Fibroblast of pulmonary artery (primary cell): ENCODE data around the gene WDFY4.

Source experiments
- DNase-seq: peaks from one replicate; pipeline ENCODE4 v3.0.0-alpha.2; 2010; ENCODE audit warnings: low read depth
- H3K4me3 ChIP-seq: replicated peaks from 2 replicates; pipeline ENCODE4 v1.5.1; 2011; ENCODE audit warnings: low read depth, mild to moderate bottlenecking, control low read depth, low read length, moderate library complexity
- TF ChIP-seq, protein P1 (sequence below): IDR thresholded peaks from 2 replicates; pipeline ENCODE4 v1.5.1; 2011; ENCODE audit warnings: mild to moderate bottlenecking, control low read depth, low read length, inconsistent platforms; ENCODE audit errors: missing control alignments

The WDFY4 gene

GRCh38 chr10:48649349-48649944 is 35.2 kb upstream of the WDFY4 start:
- H3K4me3 ChIP-seq = no peak overlapping the region
- TF ChIP-seq, protein P1, sequence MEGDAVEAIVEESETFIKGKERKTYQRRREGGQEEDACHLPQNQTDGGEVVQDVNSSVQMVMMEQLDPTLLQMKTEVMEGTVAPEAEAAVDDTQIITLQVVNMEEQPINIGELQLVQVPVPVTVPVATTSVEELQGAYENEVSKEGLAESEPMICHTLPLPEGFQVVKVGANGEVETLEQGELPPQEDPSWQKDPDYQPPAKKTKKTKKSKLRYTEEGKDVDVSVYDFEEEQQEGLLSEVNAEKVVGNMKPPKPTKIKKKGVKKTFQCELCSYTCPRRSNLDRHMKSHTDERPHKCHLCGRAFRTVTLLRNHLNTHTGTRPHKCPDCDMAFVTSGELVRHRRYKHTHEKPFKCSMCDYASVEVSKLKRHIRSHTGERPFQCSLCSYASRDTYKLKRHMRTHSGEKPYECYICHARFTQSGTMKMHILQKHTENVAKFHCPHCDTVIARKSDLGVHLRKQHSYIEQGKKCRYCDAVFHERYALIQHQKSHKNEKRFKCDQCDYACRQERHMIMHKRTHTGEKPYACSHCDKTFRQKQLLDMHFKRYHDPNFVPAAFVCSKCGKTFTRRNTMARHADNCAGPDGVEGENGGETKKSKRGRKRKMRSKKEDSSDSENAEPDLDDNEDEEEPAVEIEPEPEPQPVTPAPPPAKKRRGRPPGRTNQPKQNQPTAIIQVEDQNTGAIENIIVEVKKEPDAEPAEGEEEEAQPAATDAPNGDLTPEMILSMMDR = peak; percentile 17
- no peak for DNase-seq

- DNase-seq = no peak
- TF ChIP-seq, protein P1 = no peak
- no peak overlapping the region for H3K4me3 ChIP-seq
Observed at GRCh38 chr10:48651293-48651692, 33.4 kb upstream of the WDFY4 start.

- H3K4me3 ChIP-seq = no peak overlapping the region
- TF ChIP-seq, protein P1 = no peak
- DNase-seq = no peak
Observed at GRCh38 chr10:48651839-48652238, 32.8 kb upstream of the WDFY4 start.

DNA sequence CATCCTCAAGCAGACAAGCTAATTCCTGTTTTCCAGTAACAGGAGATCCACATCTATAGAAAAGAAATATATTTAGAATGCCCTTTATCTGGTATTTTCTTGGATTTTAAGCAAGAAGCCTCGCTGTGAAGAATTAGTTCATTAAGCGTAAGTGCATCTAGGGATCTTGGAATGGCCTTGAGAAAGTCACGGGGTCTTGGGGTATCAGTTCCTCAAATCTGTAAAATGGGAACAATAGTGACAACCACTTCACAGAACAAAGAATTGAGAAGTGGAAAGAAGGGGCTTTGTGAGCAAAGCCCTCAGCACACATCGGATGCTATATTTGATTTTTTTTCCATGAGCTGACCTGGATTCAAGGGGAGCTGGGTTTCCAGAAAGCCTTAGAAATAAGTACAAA is 32.3 kb upstream of the WDFY4 start:
- no peak for DNase-seq
- TF ChIP-seq, protein P1 = no peak
- no peak overlapping the region for H3K4me3 ChIP-seq

DNA sequence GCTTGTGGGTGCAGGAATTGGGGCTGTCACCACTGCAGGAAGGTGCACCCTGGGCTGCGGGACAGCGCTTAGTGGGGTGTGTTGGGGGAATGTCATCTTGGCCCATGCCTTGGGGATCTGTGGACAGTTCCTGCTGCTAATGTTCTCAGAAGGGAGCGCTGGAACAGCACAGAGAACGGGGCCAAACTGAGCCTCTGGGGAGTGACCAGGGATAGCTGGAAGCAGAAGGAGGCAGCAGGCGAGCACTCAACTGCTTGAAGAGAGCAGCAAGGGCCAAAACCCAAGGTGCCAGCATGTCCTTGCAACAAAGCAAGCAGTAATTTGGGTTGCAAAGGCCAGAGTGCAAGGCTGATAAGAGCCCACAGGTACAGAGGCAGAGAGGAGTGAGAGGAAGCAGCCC is 31.3 kb upstream of the WDFY4 start:
- no peak overlapping the region for H3K4me3 ChIP-seq
- TF ChIP-seq, protein P1 = no peak

DNA sequence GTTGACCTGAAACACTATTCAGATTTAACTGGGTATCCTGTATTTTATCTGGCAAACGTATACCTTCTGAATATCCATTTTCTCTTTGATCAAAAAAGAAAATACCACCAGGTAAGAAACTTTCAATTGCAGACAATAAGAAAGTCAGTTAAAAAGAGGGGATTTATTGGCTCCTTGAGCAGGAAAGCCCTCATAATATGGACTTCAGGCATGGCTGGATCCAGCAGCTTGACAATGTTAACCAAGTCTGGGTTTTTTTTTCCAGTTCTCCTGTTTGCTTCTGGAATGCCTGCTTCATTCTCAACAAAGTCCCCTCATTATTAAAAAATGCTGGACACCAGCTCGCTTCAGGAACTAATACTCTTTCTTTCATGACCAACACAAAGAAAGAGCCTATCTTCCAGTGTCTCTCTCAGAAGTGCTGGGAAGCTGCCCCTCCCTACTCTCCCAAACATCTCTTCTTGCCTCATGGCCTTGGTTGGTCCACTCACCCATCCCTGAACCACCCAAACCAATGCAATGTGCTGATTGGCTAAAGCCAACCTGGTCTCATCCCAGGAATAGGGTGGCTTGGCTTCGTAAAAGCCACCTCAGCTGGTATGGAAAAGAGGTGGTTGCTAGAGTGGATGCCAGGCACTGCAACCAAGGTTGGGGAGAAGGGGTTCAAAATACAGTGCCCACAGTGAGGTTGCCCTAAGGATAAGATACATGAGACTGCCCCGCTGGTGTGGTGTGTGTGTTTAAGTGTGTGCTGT is 30.6 kb upstream of the WDFY4 start:
- no peak overlapping the region for H3K4me3 ChIP-seq
- no peak for DNase-seq
- TF ChIP-seq, protein P1 = no peak

More for the DNA sequence above, 31.3 kb upstream of the WDFY4 start:
- DNase-seq = no peak
